GM23338 (cell line): ENCODE data around the gene GAB2. TPM values are rescaled to one million over a fixed set of nuclear protein-coding genes. Genes with fewer than 3 reads are reported as not detected.

Experiments
- ATAC-seq: fragments of 200-7000 bp; cut with Tn5 transposase; 3 replicates; pipeline ENCODE4 v1.9.1; 2020
- DNase-seq: peaks from one replicate; pipeline ENCODE4 v3.0.0-alpha.2; 2015; ENCODE audit warnings: low spot score
- H2AFZ ChIP-seq: fragments of 200-600 bp; sonication (generic); 2 replicates; pipeline ENCODE4 v1.8.0; 2016; ENCODE audit warnings: antibody characterized with exemption, mild to moderate bottlenecking, moderate library complexity
- H3F3A ChIP-seq: fragments of 200-600 bp; sonication (generic); replicated peaks from 2 replicates; pipeline ENCODE4 v1.8.0; 2017; ENCODE audit warnings: antibody characterized with exemption, mixed run types, low read depth
- H3K27ac ChIP-seq: fragments of 200-600 bp; sonication (generic); 2 replicates; pipeline ENCODE4 v1.6.1; 2016; ENCODE audit warnings: low read depth
- H3K27me3 ChIP-seq: fragments of 200-600 bp; sonication (generic); 2 replicates; pipeline ENCODE4 v1.8.0; 2016; ENCODE audit warnings: mild to moderate bottlenecking, mixed run types, moderate library complexity; ENCODE audit not compliant: insufficient read depth
- H3K36me3 ChIP-seq: fragments of 200-600 bp; sonication (generic); 2 replicates; pipeline ENCODE4 v1.8.0; 2016; ENCODE audit warnings: mild to moderate bottlenecking; ENCODE audit not compliant: insufficient read depth
- H3K4me1 ChIP-seq: fragments of 200-600 bp; sonication (generic); 2 replicates; pipeline ENCODE4 v1.8.0; 2016; ENCODE audit warnings: mild to moderate bottlenecking, moderate library complexity; ENCODE audit not compliant: insufficient read depth
- H3K4me2 ChIP-seq: fragments of 200-600 bp; sonication (generic); 2 replicates; pipeline ENCODE4 v1.7.1; 2017; ENCODE audit warnings: mixed run types
- H3K4me3 ChIP-seq: fragments of 200-600 bp; sonication (generic); 2 replicates; pipeline ENCODE4 v1.6.1; 2016; ENCODE audit warnings: mixed run types
- H3K79me2 ChIP-seq: fragments of 200-600 bp; sonication (generic); replicated peaks from 2 replicates; pipeline ENCODE4 v1.8.0; 2017; ENCODE audit warnings: mild to moderate bottlenecking; ENCODE audit not compliant: insufficient read depth
- H3K9me2 ChIP-seq: fragments of 200-600 bp; sonication (generic); 2 replicates; pipeline ENCODE4 v1.8.0; 2017; ENCODE audit not compliant: insufficient read depth
- H4K20me1 ChIP-seq: fragments of 200-600 bp; sonication (generic); replicated peaks from 2 replicates; pipeline ENCODE4 v1.8.0; 2017; ENCODE audit warnings: mild to moderate bottlenecking; ENCODE audit not compliant: insufficient read depth
- H3K27ac Mint-ChIP-seq: 2 replicates; pipeline ENCODE4 v1.8.0; 2020; ENCODE audit warnings: inconsistent platforms, mild to moderate bottlenecking, moderate library complexity, mixed read lengths
- H3K27me3 Mint-ChIP-seq: 3 replicates; pipeline ENCODE4 v1.8.0; 2022; ENCODE audit warnings: low read depth, mild to moderate bottlenecking, moderate library complexity, mixed read lengths, inconsistent platforms; ENCODE audit not compliant: insufficient read depth, poor library complexity
- H3K36me3 Mint-ChIP-seq: 3 replicates; pipeline ENCODE4 v1.8.0; 2021; ENCODE audit warnings: low read depth, mild to moderate bottlenecking, inconsistent platforms, moderate library complexity, mixed read lengths
- H3K4me1 Mint-ChIP-seq: 3 replicates; pipeline ENCODE4 v1.8.0; 2020; ENCODE audit warnings: mild to moderate bottlenecking, inconsistent platforms, mixed read lengths
- H3K4me3 Mint-ChIP-seq: 3 replicates; pipeline ENCODE4 v1.8.0; 2021; ENCODE audit warnings: moderate library complexity, mild to moderate bottlenecking, inconsistent platforms, mixed read lengths
- H3K9me3 Mint-ChIP-seq: 3 replicates; pipeline ENCODE4 v1.8.0; 2020; ENCODE audit warnings: moderate library complexity, mild to moderate bottlenecking, inconsistent platforms, mixed read lengths
- ETS1 ChIP-seq: IDR thresholded peaks from 2 replicates; pipeline ENCODE4 v1.6.1; 2016; ENCODE audit warnings: antibody characterized with exemption
- EZH2phosphoT487 ChIP-seq: fragments of 200-600 bp; sonication (generic); IDR thresholded peaks from one replicate; pipeline ENCODE4 v1.8.1; 2018; ENCODE audit warnings: antibody characterized with exemption; ENCODE audit not compliant: unreplicated experiment
- JUNB ChIP-seq: IDR thresholded peaks from one replicate; pipeline ENCODE4 v1.6.1; 2016; ENCODE audit warnings: antibody characterized with exemption; ENCODE audit not compliant: unreplicated experiment
- NANOG ChIP-seq: IDR thresholded peaks from 2 replicates; pipeline ENCODE4 v1.6.1; 2016; ENCODE audit warnings: antibody characterized with exemption, borderline replicate concordance
- REST ChIP-seq: IDR thresholded peaks from one replicate; pipeline ENCODE4 v1.6.1; 2018; ENCODE audit warnings: antibody characterized with exemption; ENCODE audit not compliant: unreplicated experiment
- ZNF114 ChIP-seq: fragments of 250-450 bp; sonication (Bioruptor Pico); IDR thresholded peaks from 2 replicates; pipeline ENCODE4 v1.5.0; 2020; ENCODE audit warnings: mild to moderate bottlenecking, moderate library complexity
- polyA plus RNA-seq: library from polyadenylated mRNA; unstranded; fragments of >200 nt; fragmentation: Nextera tagmentation; extraction: Ambion mirVana; gene quantifications from 2 replicates; pipeline ENCODE4 v1.2.1, GENCODE V29; 2016
- total RNA-seq: library from RNA; depleted of rRNA; stranded (reverse); fragments of >200 nt; shearing (Covaris generic); gene quantifications from 2 replicates; pipeline ENCODE4 v1.2.3, GENCODE V29; 2014
- TF ChIP-seq, protein P1 (sequence below), 2 experiments: fragments of 200-600 bp in 1 of 2; sonication (generic) in 1 of 2; conservative IDR thresholded peaks; 2 replicates each; pipeline versions ENCODE4 v1.5.1 to v1.6.1; 2016 to 2017; ENCODE audit warnings: antibody characterized with exemption in 2 of 2, low read depth in 2 of 2, mild to moderate bottlenecking in 2 of 2, moderate library complexity in 1 of 2
- TF ChIP-seq, protein P2 (sequence below): fragments of 250-450 bp; sonication (Bioruptor Pico); IDR thresholded peaks from 2 replicates; pipeline ENCODE4 v1.5.0; 2020; ENCODE audit warnings: mild to moderate bottlenecking, moderate library complexity

GAB2 gene
- total and polyA plus RNA-seq, 2 experiments from 2014 or later: 2.0 to 10.8 TPM

GRCh38 chr11:78268591-78269410 is 148.8 kb downstream of the GAB2 start:
- Histone ChIP-seq H3K27me3 (no peaks in the 10 kb centered on the region), H2AFZ (no peak overlapping the region), H3K27ac (no peak overlapping the region), H3K4me1 (no peaks in the 10 kb centered on the region), H3K36me3 (no peaks in the 10 kb centered on the region), H3K79me2 (no peaks in the 10 kb centered on the region), H3F3A (no peaks in the 10 kb centered on the region), H3K9me2 (no peaks in the 10 kb centered on the region), H4K20me1 (no peaks in the 10 kb centered on the region; the same call in 1 of the 2 replicates), H3K4me2 (no peak overlapping the region), H3K4me3 (no peak overlapping the region)
- Mint-ChIP-seq H3K27ac (no peak overlapping the region), H3K4me1 (no peaks in the 10 kb centered on the region), H3K9me3 (peaks cover 26% of the 10 kb centered on the region), H3K36me3 (peaks cover 28% of the 10 kb centered on the region), H3K27me3 (no peaks in the 10 kb centered on the region), H3K4me3 (no peak overlapping the region)
- DNase-seq: no peak
- TF ChIP-seq ZNF114 (no peak), REST (no peak), EZH2phosphoT487 (no peak), NANOG (no peak), ETS1 (no peak), JUNB (no peak)
- TF ChIP-seq, protein P1, sequence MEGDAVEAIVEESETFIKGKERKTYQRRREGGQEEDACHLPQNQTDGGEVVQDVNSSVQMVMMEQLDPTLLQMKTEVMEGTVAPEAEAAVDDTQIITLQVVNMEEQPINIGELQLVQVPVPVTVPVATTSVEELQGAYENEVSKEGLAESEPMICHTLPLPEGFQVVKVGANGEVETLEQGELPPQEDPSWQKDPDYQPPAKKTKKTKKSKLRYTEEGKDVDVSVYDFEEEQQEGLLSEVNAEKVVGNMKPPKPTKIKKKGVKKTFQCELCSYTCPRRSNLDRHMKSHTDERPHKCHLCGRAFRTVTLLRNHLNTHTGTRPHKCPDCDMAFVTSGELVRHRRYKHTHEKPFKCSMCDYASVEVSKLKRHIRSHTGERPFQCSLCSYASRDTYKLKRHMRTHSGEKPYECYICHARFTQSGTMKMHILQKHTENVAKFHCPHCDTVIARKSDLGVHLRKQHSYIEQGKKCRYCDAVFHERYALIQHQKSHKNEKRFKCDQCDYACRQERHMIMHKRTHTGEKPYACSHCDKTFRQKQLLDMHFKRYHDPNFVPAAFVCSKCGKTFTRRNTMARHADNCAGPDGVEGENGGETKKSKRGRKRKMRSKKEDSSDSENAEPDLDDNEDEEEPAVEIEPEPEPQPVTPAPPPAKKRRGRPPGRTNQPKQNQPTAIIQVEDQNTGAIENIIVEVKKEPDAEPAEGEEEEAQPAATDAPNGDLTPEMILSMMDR (conservative IDR thresholded peaks at IDR 0.05; ENCODE audit: low read depth in 2 of 2): no peak
- TF ChIP-seq, protein P2, sequence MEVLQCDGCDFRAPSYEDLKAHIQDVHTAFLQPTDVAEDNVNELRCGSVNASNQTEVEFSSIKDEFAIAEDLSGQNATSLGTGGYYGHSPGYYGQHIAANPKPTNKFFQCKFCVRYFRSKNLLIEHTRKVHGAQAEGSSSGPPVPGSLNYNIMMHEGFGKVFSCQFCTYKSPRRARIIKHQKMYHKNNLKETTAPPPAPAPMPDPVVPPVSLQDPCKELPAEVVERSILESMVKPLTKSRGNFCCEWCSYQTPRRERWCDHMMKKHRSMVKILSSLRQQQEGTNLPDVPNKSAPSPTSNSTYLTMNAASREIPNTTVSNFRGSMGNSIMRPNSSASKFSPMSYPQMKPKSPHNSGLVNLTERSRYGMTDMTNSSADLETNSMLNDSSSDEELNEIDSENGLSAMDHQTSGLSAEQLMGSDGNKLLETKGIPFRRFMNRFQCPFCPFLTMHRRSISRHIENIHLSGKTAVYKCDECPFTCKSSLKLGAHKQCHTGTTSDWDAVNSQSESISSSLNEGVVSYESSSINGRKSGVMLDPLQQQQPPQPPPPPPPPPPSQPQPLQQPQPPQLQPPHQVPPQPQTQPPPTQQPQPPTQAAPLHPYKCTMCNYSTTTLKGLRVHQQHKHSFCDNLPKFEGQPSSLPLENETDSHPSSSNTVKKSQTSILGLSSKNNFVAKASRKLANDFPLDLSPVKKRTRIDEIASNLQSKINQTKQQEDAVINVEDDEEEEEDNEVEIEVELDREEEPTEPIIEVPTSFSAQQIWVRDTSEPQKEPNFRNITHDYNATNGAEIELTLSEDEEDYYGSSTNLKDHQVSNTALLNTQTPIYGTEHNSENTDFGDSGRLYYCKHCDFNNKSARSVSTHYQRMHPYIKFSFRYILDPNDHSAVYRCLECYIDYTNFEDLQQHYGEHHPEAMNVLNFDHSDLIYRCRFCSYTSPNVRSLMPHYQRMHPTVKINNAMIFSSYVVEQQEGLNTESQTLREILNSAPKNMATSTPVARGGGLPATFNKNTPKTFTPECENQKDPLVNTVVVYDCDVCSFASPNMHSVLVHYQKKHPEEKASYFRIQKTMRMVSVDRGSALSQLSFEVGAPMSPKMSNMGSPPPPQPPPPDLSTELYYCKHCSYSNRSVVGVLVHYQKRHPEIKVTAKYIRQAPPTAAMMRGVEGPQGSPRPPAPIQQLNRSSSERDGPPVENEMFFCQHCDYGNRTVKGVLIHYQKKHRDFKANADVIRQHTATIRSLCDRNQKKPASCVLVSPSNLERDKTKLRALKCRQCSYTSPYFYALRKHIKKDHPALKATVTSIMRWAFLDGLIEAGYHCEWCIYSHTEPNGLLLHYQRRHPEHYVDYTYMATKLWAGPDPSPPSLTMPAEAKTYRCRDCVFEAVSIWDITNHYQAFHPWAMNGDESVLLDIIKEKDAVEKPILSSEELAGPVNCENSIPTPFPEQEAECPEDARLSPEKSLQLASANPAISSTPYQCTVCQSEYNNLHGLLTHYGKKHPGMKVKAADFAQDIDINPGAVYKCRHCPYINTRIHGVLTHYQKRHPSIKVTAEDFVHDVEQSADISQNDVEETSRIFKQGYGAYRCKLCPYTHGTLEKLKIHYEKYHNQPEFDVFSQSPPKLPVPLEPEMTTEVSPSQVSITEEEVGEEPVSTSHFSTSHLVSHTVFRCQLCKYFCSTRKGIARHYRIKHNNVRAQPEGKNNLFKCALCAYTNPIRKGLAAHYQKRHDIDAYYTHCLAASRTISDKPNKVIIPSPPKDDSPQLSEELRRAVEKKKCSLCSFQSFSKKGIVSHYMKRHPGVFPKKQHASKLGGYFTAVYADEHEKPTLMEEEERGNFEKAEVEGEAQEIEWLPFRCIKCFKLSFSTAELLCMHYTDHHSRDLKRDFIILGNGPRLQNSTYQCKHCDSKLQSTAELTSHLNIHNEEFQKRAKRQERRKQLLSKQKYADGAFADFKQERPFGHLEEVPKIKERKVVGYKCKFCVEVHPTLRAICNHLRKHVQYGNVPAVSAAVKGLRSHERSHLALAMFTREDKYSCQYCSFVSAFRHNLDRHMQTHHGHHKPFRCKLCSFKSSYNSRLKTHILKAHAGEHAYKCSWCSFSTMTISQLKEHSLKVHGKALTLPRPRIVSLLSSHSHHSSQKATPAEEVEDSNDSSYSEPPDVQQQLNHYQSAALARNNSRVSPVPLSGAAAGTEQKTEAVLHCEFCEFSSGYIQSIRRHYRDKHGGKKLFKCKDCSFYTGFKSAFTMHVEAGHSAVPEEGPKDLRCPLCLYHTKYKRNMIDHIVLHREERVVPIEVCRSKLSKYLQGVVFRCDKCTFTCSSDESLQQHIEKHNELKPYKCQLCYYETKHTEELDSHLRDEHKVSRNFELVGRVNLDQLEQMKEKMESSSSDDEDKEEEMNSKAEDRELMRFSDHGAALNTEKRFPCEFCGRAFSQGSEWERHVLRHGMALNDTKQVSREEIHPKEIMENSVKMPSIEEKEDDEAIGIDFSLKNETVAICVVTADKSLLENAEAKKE (CRISPR knock-in tag): no peak
- no peak for ATAC-seq
